Measurements from ENCODE around the gene CCDC6. TPM values are rescaled to one million over a fixed set of nuclear protein-coding genes. Genes with fewer than 3 reads are reported as not detected.

Gene CCDC6
- total and polyA plus RNA-seq, 9 donors: 12.2 to 46.8 (median 34.1) TPM

GRCh38 chr10:59880019-59880717 lies 26.2 kb downstream of the CCDC6 start:
- no peak for DNase-seq
- Histone ChIP-seq H3K9me3 (no peaks in the 10 kb centered on the region), H3K27ac (no peak overlapping the region), H3K4me3 (no peak overlapping the region), H3K36me3 (no peaks in the 10 kb centered on the region), H3K27me3 (no peaks in the 10 kb centered on the region), H3K4me1 (ENCODE audit: insufficient read depth) (peaks cover 4% of the 10 kb centered on the region)
- intact Hi-C loops (cut with DNase I): no loop called here
- TF ChIP-seq POLR2A (IDR thresholded peaks at IDR 0.05) (no peak), EP300 (IDR thresholded peaks at IDR 0.05) (no peak), CTCF (IDR thresholded peaks at IDR 0.05) (no peak)
- WGBS, 3 donors: 80 to 96% (median 81%) methylated on average over 6 of the region's 6 CpGs

DNA sequence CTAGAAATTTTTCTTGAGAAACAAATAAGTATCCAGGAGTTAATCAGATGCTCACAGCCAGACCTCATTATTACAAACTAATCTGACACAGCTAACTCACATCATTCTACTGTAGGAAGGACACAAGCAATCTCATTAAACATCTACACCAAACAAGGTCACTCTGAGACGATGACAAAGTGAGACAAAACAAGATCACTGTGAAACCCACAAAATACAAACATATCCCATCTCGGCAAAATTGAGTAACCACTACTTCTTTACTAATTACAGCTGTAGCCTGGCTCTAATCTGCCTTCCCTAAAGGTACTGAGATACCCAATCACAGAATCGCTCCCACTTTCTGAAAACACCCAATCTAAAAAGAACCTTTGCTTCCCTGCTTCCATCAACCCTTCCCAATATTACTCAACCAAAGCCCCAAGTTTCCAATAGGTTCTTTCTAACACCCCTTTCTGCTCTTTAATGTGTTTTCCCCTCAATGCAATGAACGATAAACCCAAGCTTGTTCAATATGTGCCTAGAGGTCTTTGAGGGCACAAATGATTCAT lies 26.9 kb downstream of the CCDC6 start:
- TF ChIP-seq POLR2A (IDR thresholded peaks at IDR 0.05): no peak
- no peak for TF ChIP-seq CTCF (IDR thresholded peaks at IDR 0.05)
- TF ChIP-seq EP300 (IDR thresholded peaks at IDR 0.05): no peak
- no peak for DNase-seq
- 81 to 90% (median 81%) methylated on average over 4 of the region's 4 CpGs for WGBS, 3 donors
- H3K36me3 ChIP-seq: no peaks in the 10 kb centered on the region
- no peaks in the 10 kb centered on the region for H3K9me3 ChIP-seq
- H3K4me3 ChIP-seq: no peak overlapping the region
- H3K4me1 ChIP-seq (ENCODE audit: insufficient read depth): peaks cover 4% of the 10 kb centered on the region
- H3K27me3 ChIP-seq: no peaks in the 10 kb centered on the region
- no peak overlapping the region for H3K27ac ChIP-seq
- intact Hi-C loops (cut with DNase I): no loop called here

GRCh38 chr10:59878915-59879314 lies 27.4 kb downstream of the CCDC6 start:
- WGBS, 3 donors: 97 to 100% (median 98%) methylated on average over 2 of the region's 2 CpGs
- Histone ChIP-seq H3K27me3 (no peaks in the 10 kb centered on the region), H3K9me3 (no peaks in the 10 kb centered on the region), H3K36me3 (no peaks in the 10 kb centered on the region), H3K27ac (no peak overlapping the region), H3K4me1 (ENCODE audit: insufficient read depth) (peaks cover 4% of the 10 kb centered on the region), H3K4me3 (no peak overlapping the region)
- no peak for DNase-seq
- intact Hi-C loops (cut with DNase I): no loop called here
- no peak for TF ChIP-seq POLR2A (IDR thresholded peaks at IDR 0.05)
- TF ChIP-seq EP300 (IDR thresholded peaks at IDR 0.05): no peak
- no peak for TF ChIP-seq CTCF (IDR thresholded peaks at IDR 0.05)

DNA sequence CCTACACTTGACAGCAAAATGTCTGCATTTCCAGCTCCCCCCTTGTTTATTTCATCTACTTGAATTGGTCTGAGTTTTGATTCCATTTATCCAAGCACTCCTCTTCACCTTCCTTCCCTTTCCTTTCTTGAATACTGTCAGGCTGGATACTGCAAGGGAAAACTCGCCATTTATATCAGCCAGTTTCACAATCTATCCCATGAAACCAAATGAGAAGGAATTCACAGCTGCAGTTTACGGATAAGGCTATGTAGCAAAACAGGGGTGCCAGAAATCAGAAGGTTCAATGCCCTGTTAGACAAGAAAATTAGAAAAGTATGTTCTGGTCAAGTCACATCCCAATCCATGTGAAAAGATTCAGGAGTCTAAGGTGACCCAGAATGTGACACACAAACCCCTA lies 28.1 kb downstream of the CCDC6 start:
- Histone ChIP-seq H3K9me3 (no peaks in the 10 kb centered on the region), H3K4me1 (ENCODE audit: insufficient read depth) (peaks cover 5% of the 10 kb centered on the region), H3K4me3 (no peak overlapping the region), H3K27me3 (no peaks in the 10 kb centered on the region), H3K36me3 (no peaks in the 10 kb centered on the region), H3K27ac (no peak overlapping the region)
- no peak for DNase-seq
- WGBS, 3 donors: 46 to 75% (median 51%) methylated on average over 2 of the region's 2 CpGs
- intact Hi-C loops (cut with DNase I): no loop called here
- TF ChIP-seq CTCF (IDR thresholded peaks at IDR 0.05) (no peak), POLR2A (IDR thresholded peaks at IDR 0.05) (no peak), EP300 (IDR thresholded peaks at IDR 0.05) (no peak)

Data from ovary (tissue), 9 donors.